HG02884 (cell line): ENCODE results near the gene MAP1A.

ENCODE experiments used
- ATAC-seq: cut with Tn5 transposase; IDR thresholded peaks from one replicate; pipeline ENCODE4 v1.9.1; 2021; ENCODE audit warnings: mild to moderate bottlenecking, moderate library complexity; ENCODE audit not compliant: unreplicated experiment

The MAP1A gene

DNA sequence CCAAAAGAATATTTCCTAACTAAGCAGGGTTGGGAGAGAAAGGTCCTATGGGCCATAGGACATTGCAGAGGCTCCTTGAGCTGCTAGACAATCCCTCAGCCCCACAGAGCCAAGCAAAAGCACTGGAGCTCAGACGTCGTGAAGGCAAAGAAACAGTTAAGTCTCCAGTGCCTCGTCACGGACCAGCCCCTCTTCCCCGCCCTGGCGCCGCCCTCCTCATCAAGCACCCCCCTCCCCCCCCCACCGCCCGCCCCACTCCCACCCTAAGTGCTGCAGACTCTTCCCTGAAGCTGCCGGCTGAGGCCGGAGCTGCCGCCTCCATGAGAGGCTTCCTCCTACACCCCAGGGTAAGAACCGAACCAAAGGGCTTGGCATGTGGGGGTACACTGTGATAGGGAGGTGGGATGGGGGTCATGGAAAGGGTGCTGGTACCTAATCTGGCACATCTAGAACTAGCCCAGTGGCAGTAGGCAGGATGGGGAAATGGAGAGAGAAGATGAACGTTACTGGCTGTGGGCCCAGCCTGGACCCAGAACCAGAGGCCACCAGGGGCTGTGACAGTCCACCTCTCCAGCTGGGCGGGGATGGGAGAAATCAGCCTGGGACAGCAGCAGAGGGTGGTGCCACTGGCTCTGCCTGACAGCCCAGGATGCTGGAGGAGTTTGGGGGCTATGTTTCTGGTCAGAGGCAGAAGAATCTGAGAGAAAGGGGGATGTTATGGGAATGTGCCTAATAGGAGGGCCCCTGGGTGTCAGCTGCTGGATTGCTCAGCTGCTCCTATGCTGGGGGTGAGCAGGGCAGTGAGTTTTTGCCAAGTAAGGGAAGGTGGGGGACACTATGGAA lies at the start of gene MAP1A:
Gene MAP1A, plus strand, starts transcription at position 255 of the 843 bp plus-strand sequence. CDS start 3,866 bp downstream, outside the sequence.
- ATAC-seq = no peak

GRCh38 chr15:43469867-43470266 lies 47.5 kb upstream of the MAP1A start:
- no peak for ATAC-seq

DNA sequence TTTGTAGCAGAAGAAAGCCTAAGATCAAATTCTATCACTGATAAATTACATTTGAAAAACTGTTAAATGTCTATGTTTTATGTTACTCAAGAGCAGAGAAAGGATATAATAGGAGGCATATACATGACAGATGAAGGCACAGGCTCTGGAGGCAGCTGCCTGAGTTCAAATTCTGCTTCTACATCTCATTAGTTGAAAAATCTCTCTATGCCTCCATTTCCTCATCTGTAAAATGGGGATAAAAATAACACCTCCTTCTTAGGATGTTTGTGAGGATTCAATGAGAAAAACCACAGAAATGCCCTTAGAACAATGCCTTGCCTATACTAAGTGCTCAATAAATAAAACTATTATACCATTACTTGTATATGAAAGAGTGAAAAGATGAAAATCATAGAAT lies 45.4 kb upstream of the MAP1A start:
- no peak for ATAC-seq

GRCh38 chr15:43473885-43474284 lies 43.5 kb upstream of the MAP1A start:
- ATAC-seq = no peak

GRCh38 chr15:43483297-43484128 lies 33.9 kb upstream of the MAP1A start:
- no peak for ATAC-seq

- no peak for ATAC-seq
Observed at GRCh38 chr15:43484455-43484854, 33.0 kb upstream of the MAP1A start.

DNA sequence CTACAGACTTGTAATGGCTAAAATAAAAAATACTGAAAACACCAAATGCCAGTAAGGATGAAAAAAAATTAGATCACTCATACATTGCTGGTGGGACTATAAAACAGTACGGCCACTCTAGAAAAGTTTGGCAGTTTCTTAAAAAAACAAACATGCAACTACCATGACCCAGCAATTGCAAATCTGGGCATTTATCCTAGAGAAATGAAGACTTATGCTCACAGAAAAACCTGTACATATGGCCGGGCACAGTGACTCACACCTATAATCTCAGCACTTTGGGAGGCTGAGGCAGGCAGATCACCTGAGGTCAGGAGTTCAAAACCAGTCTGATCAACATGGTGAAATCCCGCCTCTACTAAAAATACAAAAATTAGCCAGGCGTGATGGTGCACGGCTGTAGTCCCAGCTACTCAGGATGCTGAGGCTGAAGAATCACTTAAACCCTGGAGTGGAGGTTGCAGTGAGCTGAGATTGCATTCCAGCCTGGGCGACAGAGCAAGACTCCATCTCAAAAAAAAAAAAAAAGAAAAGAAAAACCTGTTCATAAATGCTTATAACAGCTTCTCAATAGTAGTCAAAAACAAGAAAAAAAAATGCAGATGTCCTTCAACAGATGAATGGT lies 30.0 kb upstream of the MAP1A start:
- no peak for ATAC-seq

DNA sequence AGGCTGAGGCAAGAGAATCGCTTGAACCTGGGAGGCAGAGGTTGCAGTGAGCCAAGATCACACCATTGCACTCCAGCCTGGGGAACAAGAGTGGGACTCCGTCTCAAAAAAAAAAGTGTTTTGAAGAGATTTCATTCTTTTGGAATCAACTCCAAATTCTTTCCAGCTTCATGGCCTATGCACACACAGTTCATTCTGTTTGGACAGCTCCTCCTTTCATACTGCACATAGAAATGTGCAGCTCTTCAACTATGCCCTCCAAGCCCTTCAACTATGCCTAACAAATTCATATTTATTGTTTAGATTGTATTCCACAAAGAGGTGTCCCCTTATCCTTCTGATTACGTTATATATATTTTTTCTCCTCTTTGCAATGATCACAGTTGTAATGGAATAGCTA lies 28.6 kb upstream of the MAP1A start:
- no peak for ATAC-seq

- no peak for ATAC-seq
Observed at GRCh38 chr15:43489191-43489590, 28.2 kb upstream of the MAP1A start.

- no peak for ATAC-seq
Observed at GRCh38 chr15:43492266-43492665, 25.1 kb upstream of the MAP1A start.

DNA sequence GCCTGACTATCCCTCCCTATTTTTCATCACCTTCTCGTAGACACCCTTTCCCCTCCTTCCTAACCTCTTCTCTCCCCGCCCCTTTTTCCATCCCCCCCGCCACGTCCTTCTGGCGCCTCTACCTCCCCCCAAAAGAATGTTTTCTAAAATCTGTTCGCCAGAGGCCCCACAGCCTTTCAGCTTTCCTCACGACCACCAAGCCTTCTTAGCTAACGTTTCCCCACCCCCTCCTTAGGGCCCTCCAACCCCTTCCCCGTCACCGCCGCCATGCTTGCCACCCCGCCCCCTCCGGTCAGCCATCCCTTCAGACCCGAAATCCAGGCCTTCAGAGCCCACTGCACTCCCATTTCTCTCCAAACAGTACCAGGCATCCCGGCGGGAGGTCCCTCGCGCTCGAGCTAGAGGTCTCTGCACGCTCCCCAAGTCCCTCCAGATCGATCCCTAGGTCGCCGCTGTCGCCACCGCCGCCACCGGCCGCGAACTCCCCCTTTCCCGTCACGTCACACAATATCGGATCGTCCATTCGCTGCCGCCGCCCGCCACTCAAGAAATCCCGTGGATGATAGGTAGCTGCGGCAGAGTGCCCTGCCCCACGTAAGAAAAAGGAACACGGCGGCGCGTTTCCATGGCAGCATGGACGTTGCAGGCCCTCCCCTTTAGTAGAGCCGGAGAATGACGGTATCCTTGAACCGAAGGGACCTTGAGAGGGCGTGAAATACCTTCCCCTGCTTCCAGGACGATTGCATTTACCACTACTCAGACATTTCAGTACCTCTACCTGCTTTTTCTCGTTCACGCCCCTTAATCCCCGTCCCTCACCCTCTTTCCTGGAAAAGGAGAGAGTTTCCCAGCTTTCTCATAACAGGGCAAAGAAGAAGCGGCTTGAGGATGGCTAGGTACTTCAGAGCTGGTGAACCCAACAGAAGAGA lies 24.5 kb upstream of the MAP1A start, which contains the start of gene TP53BP1:
Gene TP53BP1, minus strand, starts transcription at position 484 of the 929 bp plus-strand sequence. Its CDS starts 113 bp downstream, at position 371.
- peak; percentile 97 for ATAC-seq

GRCh38 chr15:43493703-43494472 lies 23.5 kb upstream of the MAP1A start:
- ATAC-seq = no peak

- no peak for ATAC-seq
Observed at GRCh38 chr15:43498990-43499389, 18.4 kb upstream of the MAP1A start.

DNA sequence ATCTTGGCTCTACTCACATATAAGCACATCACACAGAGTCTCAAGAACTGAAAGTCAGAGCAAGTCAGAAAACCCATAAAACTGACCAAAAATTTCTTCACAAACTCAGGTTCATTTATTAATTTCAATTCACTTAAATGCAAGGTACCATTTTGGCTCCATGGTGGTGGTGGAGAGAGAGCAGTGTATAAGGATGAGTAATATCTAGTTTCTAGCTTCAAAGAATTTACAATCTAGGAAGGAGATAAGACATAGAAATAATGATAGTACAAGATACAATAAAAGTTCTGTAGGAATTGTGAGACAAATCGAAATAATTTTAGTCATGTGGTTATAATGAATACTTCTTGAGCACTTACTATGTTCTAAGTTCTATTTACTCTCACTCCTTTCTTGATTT lies 17.8 kb upstream of the MAP1A start:
- no peak for ATAC-seq

- no peak for ATAC-seq
Observed at GRCh38 chr15:43505738-43506137, 11.7 kb upstream of the MAP1A start.

- no peak for ATAC-seq
Observed at GRCh38 chr15:43508421-43508820, 9.0 kb upstream of the MAP1A start.

- no peak for ATAC-seq
Observed at GRCh38 chr15:43508991-43509659, 8.3 kb upstream of the MAP1A start.

DNA sequence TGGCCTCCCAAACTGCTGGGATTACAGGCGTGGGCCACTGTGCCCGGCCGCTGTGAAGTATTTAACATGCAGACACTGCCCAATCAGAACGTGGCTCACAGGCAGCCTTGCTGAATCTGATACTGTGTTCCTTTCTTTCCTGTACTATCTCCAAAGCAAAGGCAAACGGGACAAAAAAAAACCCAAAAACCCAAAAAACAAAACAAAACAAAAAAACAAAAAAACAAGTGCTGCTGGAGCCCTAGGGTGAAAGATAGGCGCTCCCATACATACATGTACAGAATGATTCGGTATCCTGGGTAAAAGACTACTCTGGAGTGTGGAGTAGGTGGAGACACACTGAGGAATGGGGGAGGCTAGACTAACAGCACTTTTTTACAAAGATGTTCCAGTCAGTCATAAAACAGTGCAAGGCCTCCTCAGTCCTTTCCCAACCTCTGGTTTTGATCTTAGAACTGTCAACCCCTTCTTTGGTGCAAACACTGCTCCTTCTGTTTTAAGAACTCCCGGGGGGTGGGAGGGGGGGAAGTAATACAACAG lies 7.7 kb upstream of the MAP1A start:
- no peak for ATAC-seq
